DND-41 (cell line): ENCODE measurements around the gene CD2AP.

Source experiments
- ATAC-seq: fragments of 200-7000 bp; cut with Tn5 transposase; 3 replicates; pipeline ENCODE4 v1.9.1; 2021; ENCODE audit warnings: low read depth; ENCODE audit not compliant: insufficient read depth
- DNase-seq: peaks from one replicate; pipeline ENCODE4 v3.0.0-alpha.2; 2020
- H2AFZ ChIP-seq: 2 replicates; pipeline ENCODE4 v1.6.0; 2012; ENCODE audit warnings: low read depth, low read length
- H3K27ac ChIP-seq: 2 replicates; pipeline ENCODE4 v1.5.1; 2012; ENCODE audit warnings: low read length, inconsistent platforms
- H3K27me3 ChIP-seq: fragments of 200-600 bp; sonication (generic); 2 replicates; pipeline ENCODE4 v1.6.0; 2012; ENCODE audit warnings: low read length, mild to moderate bottlenecking, inconsistent platforms; ENCODE audit not compliant: insufficient read depth, poor library complexity
- H3K36me3 ChIP-seq: 2 replicates; pipeline ENCODE4 v1.5.1; 2012; ENCODE audit warnings: low read length, inconsistent platforms; ENCODE audit not compliant: insufficient read depth
- H3K4me1 ChIP-seq: 2 replicates; pipeline ENCODE4 v1.5.1; 2012; ENCODE audit warnings: mild to moderate bottlenecking, low read length; ENCODE audit not compliant: insufficient read depth
- H3K4me2 ChIP-seq: 2 replicates; pipeline ENCODE4 v1.6.0; 2012; ENCODE audit warnings: mild to moderate bottlenecking, moderate library complexity, low read length, inconsistent platforms; ENCODE audit not compliant: insufficient read depth
- H3K4me3 ChIP-seq, 2 experiments: fragments of 200-600 bp in 1 of 2; shearing (Covaris generic) in 1 of 2; 2 replicates each; pipeline ENCODE4 v1.5.1; 2012 to 2016; ENCODE audit warnings: inconsistent platforms in 2 of 2, low read length in 2 of 2, mild to moderate bottlenecking in 2 of 2, low read depth in 1 of 2, moderate library complexity in 1 of 2
- H3K79me2 ChIP-seq: 2 replicates; pipeline ENCODE4 v1.6.0; 2012; ENCODE audit warnings: low read length, inconsistent platforms; ENCODE audit not compliant: insufficient read depth
- H3K9ac ChIP-seq: 2 replicates; pipeline ENCODE4 v1.6.0; 2012; ENCODE audit warnings: low read depth, mild to moderate bottlenecking, inconsistent platforms, low read length, moderate library complexity
- H3K9me3 ChIP-seq: 2 replicates; pipeline ENCODE4 v1.5.1; 2012; ENCODE audit warnings: low read length, moderate library complexity, mild to moderate bottlenecking, inconsistent platforms; ENCODE audit not compliant: insufficient read depth, severe bottlenecking
- H4K20me1 ChIP-seq: 2 replicates; pipeline ENCODE4 v1.6.0; 2012; ENCODE audit warnings: low read length; ENCODE audit not compliant: insufficient read depth
- CTCF ChIP-seq: IDR thresholded peaks from 2 replicates; pipeline ENCODE4 v1.5.1; 2012; ENCODE audit warnings: borderline replicate concordance, low read length, moderate library complexity, mild to moderate bottlenecking; ENCODE audit not compliant: poor library complexity, severe bottlenecking; ENCODE audit errors: extremely low read depth
- EZH2 ChIP-seq: IDR thresholded peaks from 3 replicates; pipeline ENCODE4 v1.6.1; 2012; ENCODE audit warnings: borderline replicate concordance, low read depth, mild to moderate bottlenecking, moderate library complexity, low read length, inconsistent platforms; ENCODE audit not compliant: severe bottlenecking

The CD2AP gene

GRCh38 chr6:47465117-47465516 lies 12.5 kb upstream of the CD2AP start:
- Histone ChIP-seq H3K4me1 (no peaks in the 10 kb centered on the region), H3K79me2 (no peaks in the 10 kb centered on the region), H3K4me2 (no peak overlapping the region), H3K9ac (no peak overlapping the region), H3K27me3 (no peaks in the 10 kb centered on the region), H4K20me1 (no peaks in the 10 kb centered on the region), H3K36me3 (no peaks in the 10 kb centered on the region), H3K9me3 (no peaks in the 10 kb centered on the region), H3K4me3 (no peak overlapping the region), H2AFZ (no peak overlapping the region), H3K27ac (no peak overlapping the region)
- DNase-seq (no peak), ATAC-seq (no peak)
- TF ChIP-seq CTCF = no peak
- no peak for TF ChIP-seq EZH2

GRCh38 chr6:47471911-47472310 lies 5.7 kb upstream of the CD2AP start:
- no peak overlapping the region for H3K4me2 ChIP-seq
- ATAC-seq = no peak

GRCh38 chr6:47473791-47474346 lies 3.7 kb upstream of the CD2AP start:
- TF ChIP-seq EZH2 = no peak
- TF ChIP-seq CTCF = no peak
- DNase-seq = no peak

More at GRCh38 chr6:47471911-47472310, 5.7 kb upstream of the CD2AP start:
- Histone ChIP-seq H3K4me3 (no peak overlapping the region), H3K27me3 (no peaks in the 10 kb centered on the region), H3K27ac (no peak overlapping the region), H4K20me1 (no peaks in the 10 kb centered on the region), H3K9ac (no peak overlapping the region), H3K79me2 (no peaks in the 10 kb centered on the region), H3K9me3 (no peaks in the 10 kb centered on the region), H3K4me1 (peaks cover 3% of the 10 kb centered on the region), H3K36me3 (no peaks in the 10 kb centered on the region), H2AFZ (no peak overlapping the region)
- TF ChIP-seq EZH2 (no peak), CTCF (no peak)
- DNase-seq = no peak

More at GRCh38 chr6:47473791-47474346, 3.7 kb upstream of the CD2AP start:
- Histone ChIP-seq H3K4me3 (no peak overlapping the region), H4K20me1 (no peaks in the 10 kb centered on the region), H3K9me3 (no peaks in the 10 kb centered on the region), H3K9ac (no peak overlapping the region), H2AFZ (no peak overlapping the region), H3K4me2 (no peak overlapping the region), H3K27me3 (no peaks in the 10 kb centered on the region), H3K27ac (no peak overlapping the region), H3K4me1 (peaks cover 8% of the 10 kb centered on the region), H3K36me3 (no peaks in the 10 kb centered on the region), H3K79me2 (peaks cover 11% of the 10 kb centered on the region)
- ATAC-seq = no peak
